Lower leg skin (tissue), 4 donors: ENCODE measurements around the gene DIP2B. TPM values are rescaled to one million over a fixed set of nuclear protein-coding genes. Genes with fewer than 3 reads are reported as not detected.

ENCODE experiments used
- DNase-seq, 2 donors: peaks; one replicate each; pipeline ENCODE4 v3.0.0-alpha.2; 2019; ENCODE audit warnings: low spot score in 2 of 2
- H3K4me3 ChIP-seq: fragments of 200-600 bp; sonication (generic); 2 replicates; pipeline ENCODE4 v1.5.1; 2017; ENCODE audit warnings: mild to moderate bottlenecking, low read depth; ENCODE audit not compliant: poor library complexity, severe bottlenecking
- CTCF ChIP-seq, 3 donors: fragments of 450-650 bp; IDR thresholded peaks; one replicate each; pipeline ENCODE4 v1.5.1; 2016; ENCODE audit warnings: antibody characterized with exemption in 3 of 3, mild to moderate bottlenecking in 3 of 3, moderate library complexity in 2 of 3
- POLR2A ChIP-seq, 2 donors: fragments of 450-650 bp; IDR thresholded peaks; one replicate each; pipeline ENCODE4 v1.6.1; 2016 to 2017; ENCODE audit warnings: antibody characterized with exemption in 2 of 2, mild to moderate bottlenecking in 1 of 2, moderate library complexity in 1 of 2
- WGBS, 2 donors: methylation state at CpG; one replicate each; pipeline ENCODE4 v1.1.5; 2018; 5-methylcytosine and 5-hydroxymethylcytosine counted together
- intact Hi-C: fragments of 100-400 bp; cut with DNase I; formaldehyde crosslinking; loops from one replicate; pipeline ENCODE4 v1.15.0; 2023; ENCODE audit warnings: low total_unique reads
- total RNA-seq, 4 donors: library from RNA; depleted of rRNA; stranded (reverse); fragments of >200 nt; gene quantifications; one replicate each; pipeline ENCODE4 v1.1.0, GENCODE V29; 2016

Gene DIP2B
- total RNA-seq, 4 donors from 2014 or later = 56.9 to 104 (median 68.6) TPM

- TF ChIP-seq CTCF (IDR thresholded peaks at IDR 0.05) (no peak), POLR2A (IDR thresholded peaks at IDR 0.05) (no peak)
- WGBS, 2 donors = 95 to 97% methylated on average over 5 of the region's 5 CpGs
- no peak overlapping the region for H3K4me3 ChIP-seq
- intact Hi-C loops = no loop called here
- DNase-seq = no peak
Observed at GRCh38 chr12:50771409-50771808, 266.6 kb downstream of the DIP2B start.

- no peak overlapping the region for H3K4me3 ChIP-seq
- TF ChIP-seq POLR2A (IDR thresholded peaks at IDR 0.05) (no peak), CTCF (IDR thresholded peaks at IDR 0.05) (no peak)
- intact Hi-C loops = no loop called here
- WGBS, 2 donors = 92 to 98% methylated on average over 5 of the region's 5 CpGs
- DNase-seq = peak in 1 of 2 donors; percentile 13
Observed at GRCh38 chr12:50772470-50772869, 267.7 kb downstream of the DIP2B start.

- no peak for TF ChIP-seq CTCF (IDR thresholded peaks at IDR 0.05)
- no peak for TF ChIP-seq POLR2A (IDR thresholded peaks at IDR 0.05)
- peak in 1 of 2 donors; percentile 61 for DNase-seq
- 94 to 100% methylated on average over 2 of the region's 2 CpGs for WGBS, 2 donors
- no peak overlapping the region for H3K4me3 ChIP-seq
- intact Hi-C loops = no loop called here
Observed at GRCh38 chr12:50772877-50773276, 268.1 kb downstream of the DIP2B start.

- no peak overlapping the region for H3K4me3 ChIP-seq
- intact Hi-C loops = no loop called here
- TF ChIP-seq POLR2A (IDR thresholded peaks at IDR 0.05) (no peak), CTCF (IDR thresholded peaks at IDR 0.05) (no peak)
- peak in 1 of 2 donors; percentile 31 for DNase-seq
- WGBS, 2 donors = 86 to 90% methylated on average over 2 of the region's 2 CpGs
Observed at GRCh38 chr12:50775251-50775650, 270.5 kb downstream of the DIP2B start.

- no peak overlapping the region for H3K4me3 ChIP-seq
- no peak for TF ChIP-seq CTCF (IDR thresholded peaks at IDR 0.05)
- no peak for TF ChIP-seq POLR2A (IDR thresholded peaks at IDR 0.05)
- intact Hi-C loops = no loop called here
- WGBS, 2 donors = 88 to 91% methylated on average over 9 of the region's 9 CpGs
- peak in 1 of 2 donors; percentile 12 for DNase-seq
Observed at GRCh38 chr12:50776749-50777728, 272.3 kb downstream of the DIP2B start.
